IPS DF 6.9 (cell line): ENCODE data around the gene MICAL1.
"Not testable (repeated sequence)": the region's sequence is repeated elsewhere in the genome, so short reads cannot be mapped to it uniquely, and the experiment has no call there.

Experiments used
- DNase-seq: peaks from one replicate; pipeline ENCODE4 v3.0.0-alpha.2; 2013; ENCODE audit warnings: low read depth, low spot score
- H3K27ac ChIP-seq: one replicate; pipeline ENCODE4 v1.5.1; 2013; ENCODE audit warnings: low read length, control low read depth
- H3K27me3 ChIP-seq: 2 replicates; pipeline ENCODE4 v1.6.1; 2013; ENCODE audit warnings: mild to moderate bottlenecking, low read length; ENCODE audit not compliant: control insufficient read depth, insufficient read depth
- H3K36me3 ChIP-seq: 2 replicates; pipeline ENCODE4 v1.6.1; 2013; ENCODE audit warnings: low read length; ENCODE audit not compliant: control insufficient read depth, insufficient read depth
- H3K4me1 ChIP-seq: 2 replicates; pipeline ENCODE4 v1.6.1; 2013; ENCODE audit warnings: low read length; ENCODE audit not compliant: control insufficient read depth, insufficient read depth
- H3K4me3 ChIP-seq: 2 replicates; pipeline ENCODE4 v1.5.1; 2013; ENCODE audit warnings: mild to moderate bottlenecking, low read length
- H3K9me3 ChIP-seq: 2 replicates; pipeline ENCODE4 v1.6.1; 2013; ENCODE audit warnings: low read length, inconsistent platforms; ENCODE audit not compliant: control insufficient read depth, insufficient read depth
- WGBS: extraction: QIAGEN DNeasy Blood & Tissue Kit; methylation state at CpG from one replicate; pipeline ENCODE4 v1.1.7; 2013; ENCODE audit warnings: mixed read lengths, missing lambda C conversion rate; ENCODE audit not compliant: insufficient read length, insufficient coverage; 5-methylcytosine and 5-hydroxymethylcytosine counted together

Gene MICAL1

GRCh38 chr6:109465772-109466171 is 10.2 kb upstream of the MICAL1 start:
- Histone ChIP-seq H3K27me3 (no peaks in the 10 kb centered on the region), H3K4me1 (no peaks in the 10 kb centered on the region), H3K4me3 (no peak overlapping the region), H3K27ac (no peak overlapping the region), H3K36me3 (peaks cover 27% of the 10 kb centered on the region), H3K9me3 (no peaks in the 10 kb centered on the region)
- WGBS: no CpG with 5 or more reads among the region's 7 CpGs
- DNase-seq: no peak

DNA sequence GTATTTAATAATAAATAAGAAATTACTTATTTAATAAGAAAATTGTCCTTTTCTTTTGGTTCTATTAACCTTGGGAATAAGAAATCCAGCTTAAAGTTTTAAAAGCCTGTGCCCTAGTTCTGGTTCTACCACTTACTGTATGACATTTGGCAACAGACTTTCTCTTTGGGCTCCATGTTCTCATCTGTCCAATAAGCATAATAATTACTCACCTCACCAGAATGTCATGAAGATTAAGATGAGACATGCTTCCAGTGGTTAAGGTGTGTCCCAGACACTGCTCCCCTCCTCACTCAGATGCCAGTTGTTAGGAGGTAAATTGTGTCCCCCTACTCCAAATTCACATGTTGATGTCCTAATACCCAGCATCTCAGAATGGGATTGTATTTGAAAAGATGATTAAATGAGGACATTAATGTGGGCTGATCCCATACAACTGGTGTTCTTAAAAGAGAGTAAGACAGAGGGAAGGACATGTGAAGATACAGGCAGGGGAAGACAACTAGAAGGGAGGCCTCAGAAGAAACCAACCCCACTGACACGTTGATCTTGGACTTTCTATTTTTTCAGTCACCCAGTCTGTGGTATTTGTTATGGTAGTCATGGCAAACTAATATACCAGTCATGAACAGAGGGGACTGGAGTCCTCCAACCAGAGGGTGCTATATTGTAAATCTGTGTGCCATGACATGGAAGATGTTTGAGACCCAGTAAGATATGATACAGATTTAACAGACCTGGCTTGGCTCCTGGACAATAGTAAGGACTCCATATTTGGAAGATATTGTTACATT is 6.4 kb upstream of the MICAL1 start:
- no peak overlapping the region for H3K27ac ChIP-seq
- no peaks in the 10 kb centered on the region; the same call in 1 of the 2 replicates for H3K4me1 ChIP-seq
- no peak for DNase-seq
- H3K36me3 ChIP-seq: peaks cover 11% of the 10 kb centered on the region
- WGBS: no CpG with 5 or more reads among the region's 1 CpG
- H3K4me3 ChIP-seq: no peak overlapping the region
- no peaks in the 10 kb centered on the region for H3K9me3 ChIP-seq
- no peaks in the 10 kb centered on the region for H3K27me3 ChIP-seq

GRCh38 chr6:109461205-109461604 is 5.6 kb upstream of the MICAL1 start:
- not testable (repeated sequence) for H3K4me3 ChIP-seq, H3K36me3 ChIP-seq, H3K4me1 ChIP-seq, H3K27ac ChIP-seq, H3K9me3 ChIP-seq, DNase-seq, H3K27me3 ChIP-seq
- no CpG with 5 or more reads among the region's 1 CpG for WGBS

GRCh38 chr6:109460161-109460829 is 4.7 kb upstream of the MICAL1 start:
- no CpG with 5 or more reads among the region's 3 CpGs for WGBS
- H3K36me3 ChIP-seq: peaks cover 2% of the 10 kb centered on the region; the same call in 1 of the 2 replicates
- no peaks in the 10 kb centered on the region for H3K9me3 ChIP-seq
- no peak overlapping the region for H3K4me3 ChIP-seq
- DNase-seq: no peak
- no peaks in the 10 kb centered on the region; the same call in 1 of the 2 replicates for H3K4me1 ChIP-seq
- no peaks in the 10 kb centered on the region for H3K27me3 ChIP-seq
- no peak overlapping the region for H3K27ac ChIP-seq

GRCh38 chr6:109458774-109459531 is 3.4 kb upstream of the MICAL1 start:
- DNase-seq: no peak
- Histone ChIP-seq H3K27ac (no peak overlapping the region), H3K4me1 (no peaks in the 10 kb centered on the region; the same call in 1 of the 2 replicates), H3K27me3 (no peaks in the 10 kb centered on the region), H3K4me3 (no peak overlapping the region), H3K9me3 (no peaks in the 10 kb centered on the region), H3K36me3 (no peaks in the 10 kb centered on the region; the same call in 1 of the 2 replicates)
- no CpG with 5 or more reads among the region's 5 CpGs for WGBS

GRCh38 chr6:109457562-109457996 is 2.0 kb upstream of the MICAL1 start:
- H3K4me3 ChIP-seq: no peak overlapping the region
- H3K9me3 ChIP-seq: no peaks in the 10 kb centered on the region
- H3K4me1 ChIP-seq: no peaks in the 10 kb centered on the region; the same call in 1 of the 2 replicates
- no peak for DNase-seq
- H3K27me3 ChIP-seq: no peaks in the 10 kb centered on the region
- H3K27ac ChIP-seq: no peak overlapping the region
- peaks cover 7% of the 10 kb centered on the region for H3K36me3 ChIP-seq
- no CpG with 5 or more reads among the region's 6 CpGs for WGBS

DNA sequence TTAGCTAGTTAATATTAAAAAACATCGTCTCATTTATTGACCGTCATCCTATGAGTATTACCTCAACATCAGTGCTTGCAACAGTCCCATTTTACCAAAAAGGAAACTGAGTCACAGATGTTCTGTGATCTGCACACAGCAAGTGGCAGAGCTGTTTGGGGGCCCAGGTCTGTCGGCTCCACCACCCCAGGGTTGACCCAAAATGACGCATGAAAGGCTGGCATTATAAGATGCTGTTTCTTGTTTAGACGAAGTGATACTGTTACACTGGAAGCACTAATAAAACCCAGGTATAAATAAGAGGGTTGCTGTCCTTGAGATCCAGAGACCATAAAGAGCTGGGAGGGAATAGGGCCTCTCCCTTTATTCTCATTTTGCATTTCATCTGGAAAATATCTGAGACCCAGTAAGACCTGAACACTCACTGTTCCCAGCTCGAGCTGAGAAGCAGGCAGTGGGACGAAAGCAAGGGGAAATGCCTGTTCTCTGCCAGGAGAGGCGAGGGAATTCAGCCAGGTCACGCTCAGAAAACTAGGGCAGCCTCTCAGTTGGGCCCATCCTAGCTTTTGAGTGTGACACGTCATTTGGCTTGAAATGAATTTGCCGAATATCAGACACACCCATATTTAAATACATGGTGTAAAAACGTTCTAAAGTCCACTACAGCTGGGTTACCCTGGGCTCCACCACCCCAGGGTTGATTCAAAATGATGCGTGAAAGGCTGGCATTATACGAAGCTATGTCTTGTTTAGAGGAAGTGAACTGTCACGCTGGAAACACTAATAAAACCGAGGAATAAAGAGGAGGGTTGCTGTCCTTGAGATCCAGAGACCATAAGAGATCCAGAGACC is 1.4 kb upstream of the MICAL1 start:
- Histone ChIP-seq H3K9me3 (no peaks in the 10 kb centered on the region), H3K4me3 (peak overlapping the region; percentile 70; the same call in 1 of the 2 replicates), H3K27ac (no peak overlapping the region), H3K36me3 (peaks cover 7% of the 10 kb centered on the region), H3K4me1 (no peaks in the 10 kb centered on the region; the same call in 1 of the 2 replicates), H3K27me3 (no peaks in the 10 kb centered on the region)
- no peak for DNase-seq
- no CpG with 5 or more reads among the region's 16 CpGs for WGBS

- Histone ChIP-seq H3K4me1 (no peaks in the 10 kb centered on the region; the same call in 1 of the 2 replicates), H3K4me3 (peak overlapping the region; percentile 70), H3K36me3 (peaks cover 11% of the 10 kb centered on the region), H3K27me3 (no peaks in the 10 kb centered on the region), H3K27ac (no peak overlapping the region), H3K9me3 (no peaks in the 10 kb centered on the region)
- no peak for DNase-seq
- WGBS: no CpG with 5 or more reads among the region's 38 CpGs
Observed at GRCh38 chr6:109456111-109456583, 575 bp upstream of the MICAL1 start.

DNA sequence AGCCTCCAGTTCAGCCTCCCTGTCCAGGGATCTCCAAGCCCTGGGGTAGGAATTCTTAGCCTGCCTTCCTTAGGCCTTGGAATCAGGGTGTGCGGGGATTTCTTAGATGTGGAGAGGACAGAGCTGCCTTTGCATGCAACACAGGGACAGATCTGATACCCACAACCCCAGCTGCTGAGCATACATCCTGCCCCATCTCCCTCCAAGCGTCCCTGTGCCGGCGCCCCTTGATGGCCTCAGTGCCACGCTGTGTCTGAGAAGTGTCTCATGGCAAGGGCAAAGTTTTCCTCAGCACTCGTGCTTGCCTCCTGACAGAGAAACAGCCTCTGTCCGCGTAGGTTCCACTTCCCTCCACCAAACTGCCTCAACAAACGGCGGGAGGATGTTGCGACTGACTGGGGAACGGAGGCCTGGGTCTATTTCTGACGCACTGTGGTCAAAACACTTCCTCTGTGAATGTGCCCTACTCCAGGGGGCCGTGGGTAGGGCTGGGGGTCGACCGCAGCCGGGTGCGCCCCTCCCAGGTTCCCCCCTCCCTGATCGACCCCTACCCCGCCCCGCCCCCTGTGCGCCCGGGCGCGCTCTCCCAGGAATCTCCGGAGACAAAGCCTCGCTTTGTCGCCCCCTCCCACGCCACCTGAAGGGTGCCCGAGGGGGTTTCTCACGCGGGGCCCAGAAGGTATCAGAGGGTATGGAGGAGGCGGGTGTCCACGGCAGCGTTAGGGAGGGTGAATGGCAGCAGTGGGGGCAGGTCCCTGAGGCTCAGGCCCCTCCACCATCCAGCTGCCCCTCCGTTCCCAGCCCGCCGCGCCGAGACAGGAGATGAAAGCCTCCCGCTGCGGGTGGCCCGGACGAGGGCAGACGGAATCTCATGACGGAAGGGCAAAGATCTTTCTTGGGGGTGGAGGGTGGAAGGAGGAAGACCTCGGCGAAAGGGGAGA is 806 bp downstream of the MICAL1 start:
- WGBS: no CpG with 5 or more reads among the region's 48 CpGs
- Histone ChIP-seq H3K4me3 (peak overlapping the region; percentile 70), H3K27me3 (no peaks in the 10 kb centered on the region), H3K27ac (no peak overlapping the region), H3K36me3 (peaks cover 16% of the 10 kb centered on the region), H3K4me1 (no peaks in the 10 kb centered on the region; the same call in 1 of the 2 replicates), H3K9me3 (no peaks in the 10 kb centered on the region)
- DNase-seq: no peak
